Stimulated activated effector memory CD8-positive, alpha-beta T cell treated with anti-CD3 and anti-CD28 coated beads, Interleukin-12 subunit alpha, Interleukin-12 subunit beta, amount 100 ng/mL, for 72 hours (primary cell): ENCODE data around the gene OLFM2.
"Not testable (repeated sequence)": the region's sequence is repeated elsewhere in the genome, so short reads cannot be mapped to it uniquely, and the experiment has no call there.

Source experiments
- ATAC-seq: fragments of 150-1000 bp; cut with Tn5 transposase; 2 replicates; pipeline ENCODE4 v1.10.0; 2021
- DNase-seq, 2 donors: peaks; one replicate each; pipeline ENCODE4 v3.0.0; 2021 to 2022; ENCODE audit warnings: low spot score in 2 of 2
- H3K27ac Mint-ChIP-seq: one replicate; pipeline ENCODE4 v1.8.0; 2022; ENCODE audit warnings: mild to moderate bottlenecking, mixed read lengths
- H3K36me3 Mint-ChIP-seq: one replicate; pipeline ENCODE4 v1.8.0; 2022; ENCODE audit warnings: mild to moderate bottlenecking, mixed read lengths
- H3K4me1 Mint-ChIP-seq: one replicate; pipeline ENCODE4 v1.8.0; 2022; ENCODE audit warnings: mixed read lengths
- H3K4me3 Mint-ChIP-seq: one replicate; pipeline ENCODE4 v1.8.0; 2022; ENCODE audit warnings: mild to moderate bottlenecking, mixed read lengths
- H3K9me3 Mint-ChIP-seq: one replicate; pipeline ENCODE4 v1.8.0; 2022; ENCODE audit warnings: mixed read lengths

The OLFM2 gene

DNA sequence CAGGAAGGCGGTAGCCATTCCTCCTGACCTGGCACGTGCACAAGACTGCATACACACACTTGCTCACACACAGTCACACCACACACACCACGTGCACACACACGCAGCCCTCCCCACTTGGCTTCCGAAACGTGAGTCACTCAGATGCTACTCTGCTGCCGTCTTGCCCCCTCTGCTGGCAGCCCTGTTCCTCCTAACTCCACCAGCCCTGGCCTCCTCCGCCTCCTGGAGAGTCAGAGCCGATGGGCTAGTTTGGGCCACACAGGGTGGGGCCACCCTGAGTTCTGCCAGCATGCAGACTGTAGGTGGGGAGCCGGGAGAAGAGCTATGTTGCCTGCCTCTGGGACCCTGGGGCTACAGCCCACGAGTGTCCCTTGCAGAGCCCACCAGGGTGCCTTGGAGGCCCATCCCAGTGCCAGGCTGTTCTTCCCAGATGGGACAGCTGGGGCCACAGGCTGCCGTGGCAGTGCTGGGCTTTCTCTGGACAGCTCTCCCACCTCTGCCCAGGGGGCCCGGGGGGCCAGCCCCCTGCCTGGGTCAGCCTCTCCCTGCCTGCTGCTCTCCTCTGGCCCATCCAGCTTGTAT is 89.1 kb downstream of the OLFM2 start:
- H3K36me3 Mint-ChIP-seq: peaks cover 34% of the 10 kb centered on the region
- H3K4me1 Mint-ChIP-seq: peaks cover 23% of the 10 kb centered on the region
- H3K27ac Mint-ChIP-seq: peak overlapping the region; percentile 69
- DNase-seq: peak in 1 of 2 donors; percentile 56
- H3K4me3 Mint-ChIP-seq: no peak overlapping the region
- peak; percentile 76 for ATAC-seq
- no peaks in the 10 kb centered on the region for H3K9me3 Mint-ChIP-seq

DNA sequence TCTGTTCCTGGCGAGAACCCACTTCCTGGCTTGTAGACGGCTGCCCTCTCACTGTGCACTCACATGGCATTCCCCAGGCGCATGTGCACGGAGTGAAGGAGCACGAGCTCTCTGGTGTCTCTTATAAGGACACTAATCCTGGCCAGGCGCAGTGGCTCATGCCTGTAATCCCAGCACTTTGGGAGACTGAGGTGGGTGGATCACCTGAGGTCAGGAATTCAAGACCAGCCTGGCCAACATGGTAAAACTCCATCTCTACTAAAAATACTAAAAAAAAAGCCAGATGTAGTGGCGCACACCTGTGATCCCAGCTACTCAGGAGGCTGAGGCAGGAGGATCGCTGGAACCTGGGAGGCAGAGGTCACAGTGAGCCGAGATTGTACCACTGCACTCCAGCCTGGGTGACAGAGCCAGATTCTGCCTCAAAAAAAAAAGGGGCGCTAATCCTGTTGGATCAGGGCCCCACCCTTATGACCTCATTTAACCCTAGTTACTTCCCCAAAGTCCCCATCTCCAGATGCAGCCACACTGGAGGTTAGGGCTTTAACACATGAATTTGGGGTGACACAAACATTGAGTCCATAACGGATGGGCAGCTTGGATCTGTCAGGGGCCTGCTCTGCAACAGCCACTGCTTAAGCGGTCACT is 92.6 kb downstream of the OLFM2 start:
- H3K36me3 Mint-ChIP-seq: peaks cover 64% of the 10 kb centered on the region
- peaks cover 38% of the 10 kb centered on the region for H3K4me1 Mint-ChIP-seq
- DNase-seq, H3K27ac Mint-ChIP-seq, H3K4me3 Mint-ChIP-seq, H3K9me3 Mint-ChIP-seq, ATAC-seq: not testable (repeated sequence)

DNA sequence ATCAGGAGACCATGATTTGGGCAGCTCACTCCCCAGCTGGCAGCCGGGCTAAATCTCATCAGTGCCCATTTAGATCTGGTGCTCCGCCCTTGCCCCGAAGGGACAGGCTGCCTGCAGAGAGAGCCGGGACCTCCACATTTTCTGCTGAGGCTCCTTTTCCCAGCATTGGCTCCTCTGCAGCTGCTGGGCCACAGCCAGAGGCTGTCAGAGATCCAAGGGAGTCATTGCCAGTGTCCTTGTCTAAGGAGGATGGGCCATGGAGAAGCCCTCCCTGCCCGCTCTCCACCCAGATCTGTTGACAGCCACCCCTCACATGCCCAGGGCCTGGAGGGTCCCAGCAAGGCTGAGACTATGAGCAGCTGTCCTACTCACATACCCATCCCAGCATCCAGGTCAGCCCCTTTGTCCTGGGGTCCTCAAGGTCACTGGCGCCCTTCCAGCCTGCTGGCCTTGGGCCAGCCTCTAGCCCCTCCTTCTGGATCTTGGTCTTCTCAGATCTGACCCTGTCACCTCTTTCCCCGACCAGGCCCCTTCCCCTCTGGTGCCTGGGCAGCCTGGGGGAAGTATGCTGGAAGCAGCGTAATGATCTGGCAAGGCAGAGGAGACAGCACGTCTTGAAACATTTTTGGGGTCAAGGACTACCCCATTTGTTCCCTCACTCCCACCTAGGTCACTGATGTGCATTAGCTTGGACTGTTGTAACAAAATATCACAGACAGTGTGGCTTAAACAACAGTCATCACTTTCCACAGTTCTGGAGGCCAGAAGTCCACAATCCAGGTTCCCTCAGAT is 93.3 kb downstream of the OLFM2 start:
- Mint-ChIP-seq H3K4me1 (peaks cover 40% of the 10 kb centered on the region), H3K9me3 (no peaks in the 10 kb centered on the region), H3K36me3 (peaks cover 66% of the 10 kb centered on the region), H3K27ac (no peak overlapping the region), H3K4me3 (no peak overlapping the region)
- no peak for DNase-seq
- ATAC-seq: no peak

DNA sequence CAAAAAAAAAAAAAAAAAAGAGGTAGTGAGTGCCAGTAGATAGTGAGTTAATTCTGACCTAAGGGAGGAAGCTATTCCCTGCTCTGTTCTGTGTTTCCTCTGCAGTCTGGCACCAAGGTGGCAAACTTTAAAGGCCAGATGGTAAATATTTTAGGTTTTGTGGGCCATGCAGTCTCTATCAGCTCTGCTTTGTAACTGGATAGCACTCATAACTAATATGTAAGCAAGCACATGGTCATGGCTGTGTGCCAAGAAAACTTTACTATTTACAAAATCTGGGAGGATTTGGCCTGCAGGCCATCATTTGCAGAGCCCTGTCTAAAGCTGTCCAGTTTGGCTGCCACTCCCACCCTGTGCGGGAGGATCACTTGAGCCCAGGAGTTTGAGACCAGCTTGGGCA is 96.9 kb downstream of the OLFM2 start:
- Mint-ChIP-seq H3K4me1 (peaks cover 30% of the 10 kb centered on the region), H3K27ac (no peak overlapping the region), H3K9me3 (no peaks in the 10 kb centered on the region), H3K36me3 (peaks cover 48% of the 10 kb centered on the region), H3K4me3 (no peak overlapping the region)
- no peak for DNase-seq
- ATAC-seq: no peak

DNA sequence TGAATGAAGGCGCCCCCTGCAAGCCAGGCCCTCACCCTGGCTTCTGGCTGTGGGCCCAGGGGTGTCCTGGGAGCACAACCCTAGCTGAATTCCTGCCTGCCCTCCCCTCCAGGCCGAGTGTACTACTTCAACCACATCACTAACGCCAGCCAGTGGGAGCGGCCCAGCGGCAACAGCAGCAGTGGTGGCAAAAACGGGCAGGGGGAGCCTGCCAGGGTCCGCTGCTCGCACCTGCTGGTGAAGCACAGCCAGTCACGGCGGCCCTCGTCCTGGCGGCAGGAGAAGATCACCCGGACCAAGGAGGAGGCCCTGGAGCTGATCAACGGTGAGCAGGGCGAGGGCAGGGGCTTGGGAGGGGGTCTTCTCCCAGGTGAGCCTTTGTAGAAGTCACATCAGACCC is 98.0 kb downstream of the OLFM2 start:
- Mint-ChIP-seq H3K4me1 (peaks cover 30% of the 10 kb centered on the region), H3K9me3 (no peaks in the 10 kb centered on the region), H3K4me3 (no peak overlapping the region), H3K27ac (no peak overlapping the region), H3K36me3 (peaks cover 41% of the 10 kb centered on the region)
- no peak for ATAC-seq
- no peak for DNase-seq

DNA sequence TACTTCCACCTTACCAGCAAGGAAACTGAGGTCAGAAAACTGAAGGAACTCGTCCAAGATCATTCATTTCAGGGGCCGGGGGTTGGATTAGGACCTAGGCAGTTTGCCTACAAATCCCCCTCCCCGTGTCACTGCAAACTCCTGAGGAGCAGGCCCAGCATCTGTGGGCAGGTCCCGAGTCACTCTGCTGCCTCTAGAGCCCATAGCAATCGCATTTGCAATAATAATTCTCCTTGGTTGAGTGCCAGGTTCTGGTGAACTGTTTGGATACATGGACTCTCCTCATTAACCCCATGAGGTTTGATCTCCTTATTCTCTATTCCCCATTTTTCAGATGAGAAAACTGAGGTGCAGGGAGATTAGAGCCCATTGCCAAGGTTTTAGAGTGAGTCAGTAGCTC is 100.3 kb downstream of the OLFM2 start:
- Mint-ChIP-seq H3K4me1 (peaks cover 18% of the 10 kb centered on the region), H3K36me3 (peaks cover 35% of the 10 kb centered on the region), H3K9me3 (no peaks in the 10 kb centered on the region), H3K4me3 (peak overlapping the region; percentile 83), H3K27ac (peak overlapping the region; percentile 74)
- ATAC-seq: no peak
- no peak for DNase-seq

DNA sequence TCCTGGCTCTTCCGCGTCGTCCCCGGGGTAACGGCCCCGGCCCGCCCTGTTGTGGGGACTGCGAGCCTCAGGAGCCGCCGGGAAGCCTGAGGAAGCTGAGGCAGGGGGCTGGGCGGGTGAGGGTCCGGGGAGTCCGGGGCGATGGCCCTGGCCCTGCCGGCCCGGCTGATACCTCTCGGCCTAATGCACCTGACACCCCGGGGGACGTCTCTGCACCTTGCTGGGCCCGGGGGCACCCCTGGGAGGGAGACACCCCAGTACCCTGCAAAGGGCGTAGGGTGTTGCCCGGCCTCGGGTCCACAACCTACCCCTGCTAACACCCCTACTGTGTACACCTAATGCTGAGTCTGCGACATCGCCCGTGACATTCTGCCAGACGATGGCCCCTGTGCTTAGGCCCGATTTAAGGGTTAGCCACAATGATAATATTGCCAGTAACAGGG is 100.8 kb downstream of the OLFM2 start:
- Mint-ChIP-seq H3K4me1 (peaks cover 18% of the 10 kb centered on the region), H3K9me3 (no peaks in the 10 kb centered on the region), H3K36me3 (peaks cover 35% of the 10 kb centered on the region), H3K27ac (peak overlapping the region; percentile 74), H3K4me3 (peak overlapping the region; percentile 83)
- DNase-seq (peak in 1 of 2 donors; percentile 58), ATAC-seq (no peak)

DNA sequence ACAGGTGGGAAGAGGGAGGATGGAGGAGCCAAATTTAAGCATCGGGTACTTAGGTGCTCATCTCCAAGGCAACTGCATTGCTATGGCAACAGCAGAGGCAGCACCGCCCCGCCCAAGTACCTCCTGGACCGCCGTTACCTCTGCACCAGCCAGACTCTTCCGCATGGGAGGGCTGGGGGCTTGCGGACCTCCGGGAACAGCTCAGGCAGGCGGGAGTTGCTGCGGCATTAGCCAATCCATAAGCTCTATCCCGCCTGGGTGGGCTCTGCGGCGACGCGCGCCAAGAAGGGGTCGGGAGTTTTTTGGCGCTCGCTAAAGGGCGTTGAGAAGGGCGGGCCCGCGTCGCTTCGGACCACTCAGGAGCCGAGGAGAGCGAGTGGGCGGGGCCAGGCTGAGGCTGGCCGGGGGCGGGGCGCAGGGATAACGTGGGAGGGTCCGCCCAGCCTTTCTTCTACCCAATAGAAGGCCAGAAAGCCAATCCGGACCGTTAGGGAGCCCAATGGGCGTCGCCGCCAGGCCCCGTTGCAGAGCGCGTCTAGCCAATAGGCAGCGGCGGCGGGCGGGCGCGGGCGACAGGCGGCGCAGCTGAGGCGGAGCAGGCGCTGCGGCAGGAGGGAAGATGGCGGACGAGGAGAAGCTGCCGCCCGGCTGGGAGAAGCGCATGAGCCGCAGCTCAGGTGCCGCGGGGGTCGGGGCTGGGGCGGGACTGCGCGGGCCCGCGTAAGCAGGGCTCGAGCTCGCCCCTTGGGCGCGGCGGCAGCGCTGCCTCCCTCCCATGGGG is 101.4 kb downstream of the OLFM2 start, which contains the start of gene PIN1:
PIN1 (plus strand) TSS at position 593 of the 781 bp plus-strand sequence; CDS start at position 620, 27 bp downstream.
- Mint-ChIP-seq H3K4me3 (peak within 1 kb of the TSS; percentile 83), H3K4me1 (peaks cover 18% of the 10 kb centered on the region), H3K27ac (peak within 1 kb of the TSS; percentile 81), H3K9me3 (no peaks in the 10 kb centered on the region), H3K36me3 (peaks cover 35% of the 10 kb centered on the region)
- ATAC-seq (peak; percentile 98), DNase-seq (peak; percentile 97 to 99)

DNA sequence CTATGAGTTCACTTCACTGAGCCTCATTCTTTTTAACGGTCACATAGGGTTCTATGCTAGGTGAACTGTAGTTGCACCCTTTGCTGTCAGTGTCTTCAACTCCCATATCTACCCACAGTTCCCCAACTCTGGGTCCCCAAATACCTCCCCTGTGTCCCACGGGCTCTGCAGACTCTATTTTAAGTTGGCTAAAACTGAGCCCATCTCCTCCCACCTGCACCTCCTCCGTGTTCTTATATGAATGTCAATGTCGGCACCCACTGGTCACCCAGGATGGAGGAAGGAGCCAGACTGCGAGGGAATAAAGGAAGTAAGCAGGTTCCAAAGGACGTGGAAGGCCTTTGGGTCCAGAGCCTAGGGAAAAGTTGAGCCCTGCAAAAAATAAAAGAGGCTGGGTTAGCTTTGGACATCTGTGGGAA is 102.0 kb downstream of the OLFM2 start:
- Mint-ChIP-seq H3K4me1 (peaks cover 18% of the 10 kb centered on the region), H3K36me3 (peaks cover 35% of the 10 kb centered on the region), H3K4me3 (peak overlapping the region; percentile 83), H3K9me3 (no peaks in the 10 kb centered on the region), H3K27ac (peak overlapping the region; percentile 81)
- ATAC-seq (no peak), DNase-seq (no peak)

DNA sequence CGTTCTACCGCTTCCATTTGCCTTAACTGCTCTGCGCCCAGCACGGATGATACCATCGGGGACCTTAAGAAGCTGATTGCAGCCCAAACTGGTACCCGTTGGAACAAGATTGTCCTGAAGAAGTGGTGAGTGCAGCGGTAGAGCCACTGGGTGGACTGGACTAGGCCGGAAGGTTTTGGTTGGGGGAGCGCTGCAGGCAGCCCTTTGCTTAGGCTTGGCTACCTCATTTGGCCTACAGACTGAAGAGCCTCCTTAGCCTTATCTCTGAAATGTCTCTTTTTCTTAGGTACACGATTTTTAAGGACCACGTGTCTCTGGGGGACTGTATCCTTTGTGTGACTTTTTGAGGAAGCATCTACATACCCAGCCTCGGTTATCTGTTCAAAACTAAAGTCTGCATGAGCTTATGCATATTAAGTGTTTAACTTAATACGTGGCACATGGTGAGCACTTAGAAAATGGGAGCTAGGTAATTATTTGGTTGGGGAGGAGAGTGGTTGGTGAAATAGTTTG is 107.7 kb downstream of the OLFM2 start:
- Mint-ChIP-seq H3K36me3 (peaks cover 50% of the 10 kb centered on the region), H3K4me3 (peak overlapping the region; percentile 100), H3K4me1 (peaks cover 25% of the 10 kb centered on the region), H3K27ac (peak overlapping the region; percentile 99), H3K9me3 (no peaks in the 10 kb centered on the region)
- no peak for ATAC-seq
- no peak for DNase-seq

DNA sequence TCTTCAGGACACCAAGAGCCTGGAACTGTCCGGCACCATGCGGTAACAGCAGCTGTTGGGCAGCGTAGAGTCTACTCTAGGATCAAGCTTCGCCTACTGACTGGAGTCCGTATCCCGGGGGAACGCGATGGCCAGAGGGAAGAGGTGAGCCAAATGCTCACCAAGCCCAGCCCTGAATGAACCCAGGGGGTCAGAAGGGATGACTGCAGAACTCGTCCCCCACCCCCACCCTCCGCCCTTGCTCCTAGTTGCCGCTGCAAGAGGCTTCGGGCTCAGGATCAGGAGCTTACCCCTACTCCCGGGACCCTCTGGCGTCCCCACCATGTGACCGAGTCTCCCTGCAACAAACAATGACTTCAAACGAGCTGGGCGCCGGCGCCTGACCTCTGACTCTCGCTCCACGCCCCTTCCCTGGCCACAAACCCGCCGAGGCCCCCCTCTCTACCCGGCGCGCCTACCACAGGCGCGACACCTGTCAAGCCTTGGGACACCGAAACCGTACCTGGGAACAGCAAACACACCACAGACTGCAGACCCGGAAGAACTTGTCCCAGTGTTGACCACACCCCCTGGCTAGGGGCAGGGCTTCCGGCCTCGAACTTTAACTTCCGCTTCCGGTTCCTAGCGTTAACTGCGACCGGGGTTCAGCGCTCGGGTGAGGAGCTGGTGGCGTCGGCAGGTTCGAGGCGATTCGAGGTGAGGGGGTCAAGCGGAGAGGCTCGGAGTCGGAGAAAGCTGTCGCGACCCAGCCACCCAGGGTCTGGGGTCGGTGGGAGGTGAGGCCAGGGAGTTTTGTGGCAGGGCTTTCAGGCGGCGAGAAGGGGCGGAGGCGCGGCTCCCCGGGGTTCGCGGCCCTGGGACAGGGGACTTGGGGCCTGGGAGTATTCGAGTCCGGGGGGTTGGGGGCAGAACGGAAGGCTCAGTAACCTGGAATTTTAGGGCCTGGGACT is 108.8 kb downstream of the OLFM2 start, which contains the start of gene UBL5:
UBL5 (plus strand) TSS at position 630 of the 950 bp plus-strand sequence. CDS start 420 bp downstream, outside the sequence.
- Mint-ChIP-seq H3K36me3 (peaks cover 54% of the 10 kb centered on the region), H3K4me1 (peaks cover 25% of the 10 kb centered on the region), H3K27ac (peak within 1 kb of the TSS; percentile 99), H3K9me3 (no peaks in the 10 kb centered on the region), H3K4me3 (peak within 1 kb of the TSS; percentile 100)
- ATAC-seq (peak; percentile 98), DNase-seq (peak; percentile 76 to 92)

DNA sequence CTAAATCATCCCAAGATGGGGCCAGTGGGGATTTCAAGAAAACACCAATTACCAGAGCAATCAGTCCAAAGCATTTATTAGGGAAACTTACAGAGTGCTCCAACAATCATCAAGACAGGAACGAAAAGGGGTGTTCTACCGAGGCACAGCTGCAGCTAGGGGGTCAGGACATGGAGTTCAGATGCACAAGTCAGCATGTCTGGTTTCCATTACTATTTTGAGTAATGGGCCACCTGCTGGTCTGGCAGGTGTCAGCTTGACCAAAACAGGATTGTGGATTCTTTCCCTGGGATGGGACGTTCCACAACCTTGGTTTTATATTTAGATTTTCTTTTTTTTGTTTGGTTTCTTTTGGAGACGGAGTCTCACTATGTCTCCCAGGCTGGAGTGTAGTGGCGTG is 112.5 kb downstream of the OLFM2 start:
- Mint-ChIP-seq H3K4me1 (peaks cover 24% of the 10 kb centered on the region), H3K4me3 (no peak overlapping the region), H3K9me3 (no peaks in the 10 kb centered on the region), H3K36me3 (peaks cover 33% of the 10 kb centered on the region), H3K27ac (no peak overlapping the region)
- DNase-seq: no peak
- no peak for ATAC-seq

DNA sequence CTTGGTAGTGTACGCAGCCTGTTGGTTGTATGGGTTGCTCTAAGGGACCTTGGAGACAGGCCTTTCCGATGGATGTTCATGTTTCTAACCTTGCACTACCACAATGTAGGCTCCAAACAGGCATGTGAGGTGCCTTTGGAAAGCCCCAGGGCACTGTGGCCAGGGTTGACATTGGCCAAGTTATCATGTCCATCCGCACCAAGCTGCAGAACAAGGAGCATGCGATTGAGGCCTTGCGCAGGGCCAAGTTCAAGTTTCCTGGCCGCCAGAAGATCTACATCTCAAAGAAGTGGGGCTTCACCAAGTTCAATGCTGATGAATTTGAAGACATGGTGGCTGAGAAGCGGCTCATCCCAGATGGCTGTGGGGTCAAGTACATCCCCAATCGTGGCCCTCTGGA is 116.3 kb downstream of the OLFM2 start:
- peaks cover 24% of the 10 kb centered on the region for H3K36me3 Mint-ChIP-seq
- H3K27ac Mint-ChIP-seq: peak overlapping the region; percentile 89
- not testable (repeated sequence) for H3K9me3 Mint-ChIP-seq, DNase-seq, ATAC-seq
- H3K4me1 Mint-ChIP-seq: peaks cover 19% of the 10 kb centered on the region
- H3K4me3 Mint-ChIP-seq: peak overlapping the region; percentile 84

DNA sequence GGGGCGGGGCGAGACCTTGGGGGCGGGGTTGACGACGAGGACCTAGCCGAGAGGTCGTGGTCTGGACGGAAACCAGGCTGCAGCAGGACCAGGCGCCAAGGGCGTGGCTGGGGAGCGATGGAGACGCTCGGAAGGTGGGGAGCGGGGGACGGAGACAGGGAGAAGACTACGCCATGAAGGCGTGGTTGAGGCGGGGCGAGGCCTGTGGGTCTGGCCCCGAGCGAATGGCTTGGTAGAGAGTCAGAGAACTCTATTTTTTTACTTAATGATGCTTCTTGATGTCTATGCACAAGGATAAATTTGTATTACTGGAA is 116.8 kb downstream of the OLFM2 start:
- Mint-ChIP-seq H3K27ac (peak overlapping the region; percentile 89), H3K4me3 (peak overlapping the region; percentile 84), H3K4me1 (peaks cover 19% of the 10 kb centered on the region), H3K36me3 (peaks cover 29% of the 10 kb centered on the region), H3K9me3 (no peaks in the 10 kb centered on the region)
- ATAC-seq (no peak), DNase-seq (no peak)
